Neural cell (in vitro differentiated cells): Measurements from ENCODE around the gene CHST11.

Source experiments
- EP300 ChIP-seq: fragments of 450-650 bp; conservative IDR thresholded peaks from 2 replicates; pipeline ENCODE4 v1.6.1; 2014; ENCODE audit warnings: antibody characterized with exemption, mild to moderate bottlenecking, moderate library complexity; ENCODE audit not compliant: poor library complexity, severe bottlenecking
- EZH2 ChIP-seq: fragments of 200-600, 300-800 bp; shearing (Covaris generic), sonication (generic); IDR thresholded peaks from 2 replicates; pipeline ENCODE4 v1.6.1; 2014; ENCODE audit warnings: antibody characterized with exemption, low read length, borderline replicate concordance, mild to moderate bottlenecking; ENCODE audit not compliant: insufficient read depth, poor library complexity, severe bottlenecking
- MXI1 ChIP-seq: fragments of 450-650 bp; conservative IDR thresholded peaks from 2 replicates; pipeline ENCODE4 v1.6.1; 2014; ENCODE audit warnings: antibody characterized with exemption, mild to moderate bottlenecking; ENCODE audit not compliant: poor library complexity, severe bottlenecking
- POLR2AphosphoS5 ChIP-seq: IDR thresholded peaks from 2 replicates; pipeline ENCODE4 v1.6.1; 2012
- RAD21 ChIP-seq: fragments of 450-650 bp; conservative IDR thresholded peaks from 2 replicates; pipeline ENCODE4 v1.6.1; 2014; ENCODE audit warnings: antibody characterized with exemption, mild to moderate bottlenecking, moderate library complexity
- SMC3 ChIP-seq: fragments of 450-650 bp; conservative IDR thresholded peaks from 2 replicates; pipeline ENCODE4 v1.6.1; 2014; ENCODE audit warnings: antibody characterized with exemption, mild to moderate bottlenecking, moderate library complexity; ENCODE audit not compliant: poor library complexity
- TAF1 ChIP-seq: IDR thresholded peaks from 2 replicates; pipeline ENCODE4 v1.6.1; 2012; ENCODE audit warnings: low read depth
- TF ChIP-seq, protein P1 (sequence below): fragments of 450-650 bp; IDR thresholded peaks from 2 replicates; pipeline ENCODE4 v1.5.1; 2014; ENCODE audit warnings: antibody characterized with exemption, mild to moderate bottlenecking, moderate library complexity; ENCODE audit not compliant: poor library complexity, severe bottlenecking

DNA sequence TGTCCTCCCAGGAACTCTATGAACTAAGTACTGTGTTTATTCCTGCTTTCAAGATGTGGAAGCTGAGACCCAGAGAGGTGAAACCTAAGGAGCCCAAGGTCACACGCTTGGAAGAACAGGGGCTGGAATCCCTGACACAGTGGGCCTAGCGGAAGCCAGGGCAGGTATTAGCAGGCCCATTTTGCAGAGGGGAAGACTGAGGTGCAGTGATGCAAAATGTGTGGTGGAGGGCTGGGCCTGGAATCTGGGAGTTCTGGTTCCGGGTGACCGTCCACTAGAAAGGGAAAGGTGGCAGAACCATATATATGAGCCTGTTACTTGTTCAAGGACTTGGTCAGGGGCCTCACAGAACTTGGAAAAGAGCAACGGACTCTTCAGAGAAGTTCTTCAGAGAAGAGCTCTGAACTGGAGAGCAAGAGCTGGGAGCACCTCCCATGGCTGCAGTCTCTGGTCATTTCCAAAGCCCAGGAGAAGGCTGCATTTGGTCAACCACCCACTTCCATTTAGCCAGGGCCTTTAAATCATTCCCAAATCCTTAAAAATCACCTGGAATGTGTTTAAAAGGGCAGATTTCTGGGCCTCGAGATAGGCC is 119.5 kb downstream of the CHST11 start:
- TF ChIP-seq, protein P1, sequence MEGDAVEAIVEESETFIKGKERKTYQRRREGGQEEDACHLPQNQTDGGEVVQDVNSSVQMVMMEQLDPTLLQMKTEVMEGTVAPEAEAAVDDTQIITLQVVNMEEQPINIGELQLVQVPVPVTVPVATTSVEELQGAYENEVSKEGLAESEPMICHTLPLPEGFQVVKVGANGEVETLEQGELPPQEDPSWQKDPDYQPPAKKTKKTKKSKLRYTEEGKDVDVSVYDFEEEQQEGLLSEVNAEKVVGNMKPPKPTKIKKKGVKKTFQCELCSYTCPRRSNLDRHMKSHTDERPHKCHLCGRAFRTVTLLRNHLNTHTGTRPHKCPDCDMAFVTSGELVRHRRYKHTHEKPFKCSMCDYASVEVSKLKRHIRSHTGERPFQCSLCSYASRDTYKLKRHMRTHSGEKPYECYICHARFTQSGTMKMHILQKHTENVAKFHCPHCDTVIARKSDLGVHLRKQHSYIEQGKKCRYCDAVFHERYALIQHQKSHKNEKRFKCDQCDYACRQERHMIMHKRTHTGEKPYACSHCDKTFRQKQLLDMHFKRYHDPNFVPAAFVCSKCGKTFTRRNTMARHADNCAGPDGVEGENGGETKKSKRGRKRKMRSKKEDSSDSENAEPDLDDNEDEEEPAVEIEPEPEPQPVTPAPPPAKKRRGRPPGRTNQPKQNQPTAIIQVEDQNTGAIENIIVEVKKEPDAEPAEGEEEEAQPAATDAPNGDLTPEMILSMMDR, result no peak
- TF ChIP-seq EZH2 (no peak), SMC3 (no peak), RAD21 (no peak), TAF1 (no peak), EP300 (no peak), POLR2AphosphoS5 (no peak), MXI1 (no peak)
